GM12892 (cell line): ENCODE measurements around the gene PLA2G4E.

ENCODE experiments used
- POLR2A ChIP-seq: IDR thresholded peaks from 2 replicates; pipeline ENCODE4 v1.6.1; 2011; ENCODE audit warnings: low read depth, low read length, control low read depth
- POLR2AphosphoS5 ChIP-seq: IDR thresholded peaks from 2 replicates; pipeline ENCODE4 v1.6.1; 2011; ENCODE audit warnings: low read depth, low read length, control low read depth

GRCh38 chr15:41944313-41944940 is 76.4 kb downstream of the PLA2G4E start:
- no peak for TF ChIP-seq POLR2AphosphoS5
- TF ChIP-seq POLR2A = no peak
